Left lung (tissue), 10 donors: ENCODE measurements around the gene P4HTM. TPM values are rescaled to one million over a fixed set of nuclear protein-coding genes. Genes with fewer than 3 reads are reported as not detected.

ENCODE experiments used
- ATAC-seq: fragments of 200-7000 bp; cut with Tn5 transposase; one replicate; pipeline ENCODE4 v1.9.1; 2020; ENCODE audit warnings: moderate library complexity
- DNase-seq, 4 donors: peaks; one replicate each; pipeline ENCODE4 v3.0.0-alpha.2; 2013 to 2020
- H3K27ac ChIP-seq, 2 donors: fragments of 200-600 bp; sonication (generic) in 1 of 2; one replicate each; pipeline versions ENCODE4 v1.5.0 to v1.8.0; 2020 to 2021
- H3K27me3 ChIP-seq, 2 donors: fragments of 200-600 bp; sonication (generic) in 1 of 2; one replicate each; pipeline versions ENCODE4 v1.5.0 to v1.8.0; 2020 to 2021
- H3K36me3 ChIP-seq, 2 donors: fragments of 200-600 bp; sonication (generic) in 1 of 2; one replicate each; pipeline versions ENCODE4 v1.5.0 to v1.8.0; 2020 to 2021
- H3K4me1 ChIP-seq, 2 donors: fragments of 200-600 bp; one replicate each; pipeline ENCODE4 v1.8.0; 2021
- H3K4me3 ChIP-seq, 2 donors: fragments of 200-600 bp; sonication (generic) in 1 of 2; one replicate each; pipeline versions ENCODE4 v1.5.0 to v1.8.0; 2020 to 2021; ENCODE audit warnings: mild to moderate bottlenecking in 1 of 2
- H3K9me3 ChIP-seq, 2 donors: fragments of 200-600 bp; sonication (generic) in 1 of 2; one replicate each; pipeline versions ENCODE4 v1.5.0 to v1.8.0; 2020 to 2021
- intact Hi-C, 2 donors: fragments of 100-400 bp; cut with DNase I; formaldehyde crosslinking; loops; one replicate each; pipeline versions ENCODE4 v1.11.2 to v1.14.2; 2022
- polyA plus RNA-seq, 6 donors: library from polyadenylated mRNA; unstranded; fragments of 120-200 nt; gene quantifications; one replicate each; pipeline ENCODE4 v1.2.1, GENCODE V29; 2013; ENCODE audit not compliant: insufficient read length in 6 of 6
- total RNA-seq, 2 donors: library from RNA; stranded (reverse); fragmentation: NEBNext Ultra II Directional; extraction: Animal tissue kit (Norgen Biotek cat#: 25700); gene quantifications; one replicate each; pipeline ENCODE4 v1.2.1, GENCODE V29; 2021
- TF ChIP-seq, protein P1 (sequence below), 2 donors: fragments of 200-600 bp; sonication (generic) in 1 of 2; IDR thresholded peaks; one replicate each; pipeline versions ENCODE4 v1.5.0 to v1.8.0; 2021; ENCODE audit warnings: antibody characterized with exemption in 2 of 2
- donor health status: DM: no; HTN: yes; CAD: no.
- donor health status: DM: no; HTN: no; CAD: no.

P4HTM gene
- total and polyA plus RNA-seq, 8 donors = 26.6 to 43.1 (median 39.7) TPM

DNA sequence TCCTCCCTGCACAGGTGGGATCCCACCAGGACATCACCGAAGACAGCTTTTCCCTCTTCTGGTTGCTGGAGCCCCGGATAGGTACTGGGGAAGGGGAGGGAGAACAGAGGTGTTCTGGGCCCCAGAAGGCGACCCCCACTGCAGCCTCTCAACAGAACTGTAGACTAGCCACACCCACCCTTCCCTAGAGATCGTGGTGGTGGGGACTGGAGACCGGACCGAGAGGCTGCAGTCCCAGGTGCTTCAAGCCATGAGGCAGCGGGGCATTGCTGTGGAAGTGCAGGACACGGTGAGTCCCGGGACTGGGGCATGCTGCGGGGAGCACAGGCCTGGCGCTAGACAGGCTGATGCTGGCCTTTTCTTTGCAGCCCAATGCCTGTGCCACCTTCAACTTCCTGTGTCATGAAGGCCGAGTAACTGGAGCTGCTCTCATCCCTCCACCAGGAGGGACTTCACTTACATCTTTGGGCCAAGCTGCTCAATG lies 32.7 kb downstream of the P4HTM start:
- H3K27me3 ChIP-seq = no peaks in the 10 kb centered on the region
- intact Hi-C loops = no loop called here
- H3K4me1 ChIP-seq = peaks cover 27 to 70% of the 10 kb centered on the region in 2 donors
- ATAC-seq = no peak
- no peaks in the 10 kb centered on the region for H3K9me3 ChIP-seq
- H3K4me3 ChIP-seq = peak overlapping the region; percentile 91 to 99
- DNase-seq = no peak
- H3K27ac ChIP-seq = peak overlapping the region; percentile 100
- TF ChIP-seq, protein P1, sequence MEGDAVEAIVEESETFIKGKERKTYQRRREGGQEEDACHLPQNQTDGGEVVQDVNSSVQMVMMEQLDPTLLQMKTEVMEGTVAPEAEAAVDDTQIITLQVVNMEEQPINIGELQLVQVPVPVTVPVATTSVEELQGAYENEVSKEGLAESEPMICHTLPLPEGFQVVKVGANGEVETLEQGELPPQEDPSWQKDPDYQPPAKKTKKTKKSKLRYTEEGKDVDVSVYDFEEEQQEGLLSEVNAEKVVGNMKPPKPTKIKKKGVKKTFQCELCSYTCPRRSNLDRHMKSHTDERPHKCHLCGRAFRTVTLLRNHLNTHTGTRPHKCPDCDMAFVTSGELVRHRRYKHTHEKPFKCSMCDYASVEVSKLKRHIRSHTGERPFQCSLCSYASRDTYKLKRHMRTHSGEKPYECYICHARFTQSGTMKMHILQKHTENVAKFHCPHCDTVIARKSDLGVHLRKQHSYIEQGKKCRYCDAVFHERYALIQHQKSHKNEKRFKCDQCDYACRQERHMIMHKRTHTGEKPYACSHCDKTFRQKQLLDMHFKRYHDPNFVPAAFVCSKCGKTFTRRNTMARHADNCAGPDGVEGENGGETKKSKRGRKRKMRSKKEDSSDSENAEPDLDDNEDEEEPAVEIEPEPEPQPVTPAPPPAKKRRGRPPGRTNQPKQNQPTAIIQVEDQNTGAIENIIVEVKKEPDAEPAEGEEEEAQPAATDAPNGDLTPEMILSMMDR (IDR thresholded peaks at IDR 0.05) = no peak
- peaks cover 0 to 46% of the 10 kb centered on the region in 2 donors for H3K36me3 ChIP-seq

DNA sequence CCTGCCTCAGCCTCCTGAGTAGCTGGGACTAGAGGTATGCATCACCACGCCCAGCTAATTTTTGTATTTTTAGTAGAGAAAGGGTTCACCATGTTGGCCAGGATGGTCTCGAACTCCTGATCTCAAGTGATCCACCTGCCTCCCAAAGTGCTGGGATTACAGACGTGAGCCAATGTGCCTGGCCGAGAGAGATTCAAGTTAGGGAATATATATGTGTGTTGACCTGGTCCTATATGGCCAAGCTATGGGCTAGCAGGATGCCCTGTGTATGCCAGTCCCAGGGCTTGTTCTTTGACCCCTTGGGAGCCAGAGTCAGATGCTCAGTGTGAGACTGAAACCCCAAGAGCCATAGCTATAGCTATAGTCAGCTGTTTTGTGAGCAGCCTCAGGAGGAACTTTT lies 33.7 kb downstream of the P4HTM start:
- Histone ChIP-seq H3K27me3 (no peaks in the 10 kb centered on the region), H3K4me3 (peak overlapping the region in 1 of 2 donors; percentile 91), H3K4me1 (peaks cover 35 to 76% of the 10 kb centered on the region in 2 donors), H3K9me3 (no peaks in the 10 kb centered on the region), H3K36me3 (peaks cover 0 to 46% of the 10 kb centered on the region in 2 donors), H3K27ac (no peak overlapping the region)
- TF ChIP-seq, protein P1 (IDR thresholded peaks at IDR 0.05) = no peak
- DNase-seq = no peak
- no peak for ATAC-seq
- intact Hi-C loops = no loop called here

DNA sequence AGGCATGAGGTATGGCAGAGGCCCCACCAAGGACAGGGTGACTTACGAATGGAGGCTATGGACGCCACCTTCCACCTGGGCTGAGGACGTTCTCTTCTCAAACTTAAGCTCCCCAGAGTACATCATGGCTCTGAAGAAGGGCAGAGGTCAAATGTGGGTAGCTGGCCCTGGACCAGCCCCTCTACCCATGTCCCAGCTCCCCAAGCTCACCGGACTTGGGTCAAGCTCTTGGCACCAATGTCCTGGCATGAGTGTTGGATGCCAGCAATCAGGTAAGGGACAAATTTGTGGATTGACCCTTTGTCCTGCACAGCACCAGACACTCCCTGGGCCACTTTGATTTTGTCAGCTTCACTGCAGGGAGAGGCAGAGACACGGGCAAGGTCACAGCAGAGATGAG lies 34.4 kb downstream of the P4HTM start:
- Histone ChIP-seq H3K27me3 (no peaks in the 10 kb centered on the region), H3K27ac (no peak overlapping the region), H3K4me1 (peaks cover 32 to 72% of the 10 kb centered on the region in 2 donors), H3K9me3 (no peaks in the 10 kb centered on the region), H3K4me3 (no peak overlapping the region), H3K36me3 (peaks cover 0 to 46% of the 10 kb centered on the region in 2 donors)
- TF ChIP-seq, protein P1 (IDR thresholded peaks at IDR 0.05) = no peak
- intact Hi-C loops = no loop called here
- ATAC-seq (no peak), DNase-seq (no peak)

DNA sequence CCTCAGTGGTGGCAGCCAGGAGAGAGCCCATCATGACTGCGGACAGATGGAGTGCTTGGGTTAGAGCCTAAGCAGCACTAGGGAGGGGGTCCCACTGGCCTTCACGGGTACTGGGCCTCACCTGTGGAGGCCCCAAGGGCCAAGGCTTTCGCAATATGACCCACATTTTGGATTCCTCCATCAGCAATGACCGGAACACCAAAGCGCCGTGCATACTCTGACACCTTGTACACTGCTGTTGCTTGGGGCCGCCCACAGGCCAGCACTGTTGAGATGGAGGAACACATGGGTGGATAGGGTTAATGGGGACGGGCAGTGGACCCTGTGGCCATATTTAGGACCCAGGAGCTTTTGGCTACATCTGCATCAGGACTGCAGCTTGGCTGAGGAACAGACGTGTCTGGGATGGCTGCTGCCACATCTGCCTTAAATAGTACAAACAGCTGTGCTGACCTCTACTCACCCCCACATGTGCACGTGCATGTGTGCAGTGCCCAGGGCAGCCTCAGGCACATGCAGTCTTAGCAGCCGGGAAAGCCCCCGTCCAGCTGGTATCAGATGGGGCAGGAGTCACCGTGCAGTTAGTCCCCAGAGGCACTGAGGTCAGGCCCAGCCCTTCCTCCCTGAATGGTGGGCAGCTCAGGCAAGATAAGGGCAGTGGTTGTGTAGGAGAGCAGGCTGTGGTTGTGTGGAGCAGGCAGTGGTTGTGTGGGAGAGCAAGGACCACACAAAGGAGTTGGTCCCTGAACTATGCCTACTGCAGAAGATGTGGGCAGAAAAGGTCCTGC lies 35.2 kb downstream of the P4HTM start:
- DNase-seq (no peak), ATAC-seq (no peak)
- TF ChIP-seq, protein P1 (IDR thresholded peaks at IDR 0.05) = no peak
- H3K27ac ChIP-seq = no peak overlapping the region
- peaks cover 0 to 51% of the 10 kb centered on the region in 2 donors for H3K36me3 ChIP-seq
- no peaks in the 10 kb centered on the region for H3K9me3 ChIP-seq
- H3K4me3 ChIP-seq = no peak overlapping the region
- no peaks in the 10 kb centered on the region for H3K27me3 ChIP-seq
- intact Hi-C loops = no loop called here
- H3K4me1 ChIP-seq = peaks cover 24 to 65% of the 10 kb centered on the region in 2 donors

DNA sequence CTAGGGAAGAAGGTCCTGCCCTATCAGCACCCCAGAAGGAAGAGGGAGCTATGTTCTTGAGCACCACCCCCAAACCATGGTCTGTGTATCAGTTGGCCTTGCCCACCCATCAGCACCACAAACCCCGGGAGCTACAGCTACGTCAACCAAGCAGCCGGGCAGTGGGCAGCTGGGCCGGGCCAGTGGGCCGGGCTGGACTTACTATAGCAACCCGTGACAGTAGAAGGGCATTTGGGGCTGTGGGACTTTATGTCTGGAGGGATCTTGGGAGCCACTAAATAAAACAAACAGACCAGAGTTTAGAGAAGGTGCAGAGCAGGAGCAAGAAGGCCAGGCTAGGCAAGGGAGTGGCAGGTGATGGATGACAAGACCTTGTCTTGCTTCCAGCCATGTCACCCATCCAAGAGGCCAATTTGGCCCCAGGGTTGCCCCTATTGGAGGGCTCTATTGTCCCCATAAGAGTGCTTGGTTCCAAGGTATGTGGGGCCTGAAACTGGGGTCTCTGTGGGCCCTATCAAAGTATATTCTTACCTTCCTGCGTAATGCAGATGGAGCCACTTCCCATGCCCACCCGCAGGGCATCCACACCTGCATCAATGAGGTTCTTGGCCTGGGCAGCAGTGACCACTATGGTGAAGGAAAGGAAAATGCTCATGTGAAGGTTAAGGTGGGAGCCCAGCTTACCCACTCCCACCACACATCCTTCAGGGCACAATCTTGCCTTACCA lies 35.9 kb downstream of the P4HTM start:
- no peak for DNase-seq
- Histone ChIP-seq H3K27me3 (no peaks in the 10 kb centered on the region), H3K4me1 (peaks cover 21 to 58% of the 10 kb centered on the region in 2 donors), H3K27ac (no peak overlapping the region), H3K4me3 (no peak overlapping the region), H3K36me3 (peaks cover 0 to 58% of the 10 kb centered on the region in 2 donors), H3K9me3 (no peaks in the 10 kb centered on the region)
- TF ChIP-seq, protein P1 (IDR thresholded peaks at IDR 0.05) = no peak
- intact Hi-C loops = no loop called here
- no peak for ATAC-seq
